HG03457 (cell line): Measurements from ENCODE around the gene SLC29A3.

Source experiments
- ATAC-seq: cut with Tn5 transposase; IDR thresholded peaks from one replicate; pipeline ENCODE4 v1.9.1; 2021; ENCODE audit warnings: moderate number of reproducible peaks; ENCODE audit not compliant: unreplicated experiment

SLC29A3 gene

DNA sequence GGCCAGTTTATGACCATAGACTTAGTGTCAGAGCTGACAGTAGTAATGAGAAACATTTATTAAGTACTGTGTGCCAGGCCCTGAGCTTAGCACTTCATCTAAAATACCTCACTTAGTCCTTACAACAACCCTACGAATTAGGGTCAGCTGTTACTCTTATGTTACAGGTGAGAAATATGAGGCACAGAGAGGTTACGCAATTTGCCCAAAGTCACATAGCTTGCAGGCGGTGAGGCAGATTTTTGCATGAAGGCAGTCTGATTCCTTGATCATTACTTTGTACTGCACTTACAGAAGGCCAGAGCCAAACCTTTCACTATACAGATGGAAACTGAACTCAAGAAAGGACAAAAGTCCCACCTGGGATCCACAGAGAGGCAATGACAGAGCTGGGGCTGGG is 87.8 kb downstream of the SLC29A3 start:
- no peak for ATAC-seq

DNA sequence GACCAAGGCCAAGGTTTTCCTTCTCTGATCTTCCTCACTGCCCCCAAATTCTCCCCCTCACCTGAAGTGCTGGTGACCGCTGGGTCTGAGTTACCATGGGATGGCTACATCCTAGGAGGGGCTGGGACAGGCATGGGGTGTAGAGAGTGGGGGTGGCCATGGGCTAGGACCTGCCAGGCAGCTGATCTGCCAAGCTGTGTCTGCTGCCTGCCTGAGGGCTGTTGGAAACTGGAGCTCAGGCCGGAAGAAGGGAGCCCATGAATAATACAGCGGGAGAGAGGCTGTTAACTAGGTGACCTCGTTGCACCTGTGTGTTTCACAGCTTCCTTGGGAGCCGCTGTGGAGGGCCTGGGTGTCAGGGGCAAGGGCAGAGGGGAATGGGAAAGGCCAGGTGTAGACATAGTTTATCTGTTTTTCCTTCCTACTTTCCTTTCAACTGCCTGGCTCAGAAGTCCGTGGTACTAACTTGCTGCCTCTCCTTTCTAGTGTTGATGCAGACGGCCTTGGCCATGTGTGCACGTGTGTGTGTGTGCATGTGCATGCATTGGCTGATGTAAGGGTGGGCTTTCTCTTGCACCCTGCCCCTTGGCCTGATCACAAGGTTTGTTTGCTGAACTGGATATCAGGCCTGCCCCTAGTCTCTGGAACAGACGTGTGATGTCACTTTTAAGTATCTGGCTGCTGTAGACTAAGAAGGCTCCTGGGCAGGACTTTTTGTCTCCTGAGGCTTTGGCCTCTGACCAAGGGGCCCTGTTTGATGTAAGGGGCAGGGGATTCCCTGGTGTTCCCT is 89.6 kb downstream of the SLC29A3 start:
- no peak for ATAC-seq

DNA sequence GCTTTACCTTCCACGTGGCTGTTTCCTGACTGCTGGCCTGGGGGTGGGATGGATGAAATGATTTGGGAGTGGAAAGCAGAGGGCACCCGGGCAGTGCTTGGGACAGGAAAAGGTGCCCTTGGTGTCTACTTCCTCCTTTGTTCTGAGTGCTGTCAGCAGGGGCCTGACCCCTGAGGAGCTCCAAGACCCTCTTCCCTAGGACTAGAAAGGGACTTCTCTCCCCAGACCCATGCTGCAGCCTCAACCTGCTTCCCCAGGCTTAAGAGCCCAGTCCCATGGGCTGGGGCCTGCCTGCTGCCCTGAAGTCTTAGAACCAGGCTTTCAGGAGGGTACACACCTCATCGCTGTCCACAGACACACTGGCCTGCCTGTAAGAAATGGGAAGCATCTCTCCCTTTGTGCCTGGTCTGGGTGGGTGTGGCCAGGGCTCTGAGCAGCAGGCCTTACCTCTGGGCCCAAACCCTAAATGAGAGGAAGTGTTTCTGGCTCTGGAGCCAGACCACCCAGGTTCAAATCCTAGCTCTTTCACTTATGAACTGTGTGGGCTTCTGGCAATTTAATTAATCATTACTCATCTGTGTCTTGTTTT is 90.6 kb downstream of the SLC29A3 start:
- ATAC-seq = no peak
